Adrenal gland (tissue), 5 donors: Measurements from ENCODE around the gene THRAP3.

Experiments used
- POLR2A ChIP-seq, 2 donors: fragments of 450-650 bp; IDR thresholded peaks; one replicate each; pipeline ENCODE4 v1.6.1; 2017; ENCODE audit warnings: antibody characterized with exemption in 2 of 2, mild to moderate bottlenecking in 2 of 2, moderate library complexity in 1 of 2
- TF ChIP-seq, protein P1 (sequence below), 6 experiments: fragments of 450-650 bp in 4 of 6; fragments of 200-600 bp in 2 of 6; sonication (generic) in 1 of 6; IDR thresholded peaks; 1 replicate in 5 of 6; 2 replicates in 1 of 6; pipeline versions ENCODE4 v1.5.1 to v1.8.0; 2016 to 2021; ENCODE audit warnings: antibody characterized with exemption in 6 of 6, mild to moderate bottlenecking in 2 of 6, moderate library complexity in 1 of 6
- donor health status: DM: no; HTN: no; CAD: no.

DNA sequence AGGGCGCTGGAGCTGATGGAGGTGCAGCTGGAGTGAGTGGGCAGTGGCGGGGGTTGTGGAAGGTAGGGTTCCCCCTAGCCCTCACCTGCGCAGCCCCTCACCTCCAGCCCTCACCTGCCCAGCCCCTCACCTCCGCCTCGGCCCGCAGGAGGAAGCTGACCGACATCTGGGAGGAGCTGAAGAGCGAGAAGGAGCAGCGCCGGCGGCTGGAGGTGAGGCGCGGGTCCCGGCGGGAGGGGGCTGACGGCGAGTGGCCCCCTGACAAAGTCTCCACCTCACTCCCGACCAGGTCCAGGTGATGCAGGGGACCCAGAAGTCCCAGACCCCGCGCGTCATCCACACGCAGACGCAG, 96.5 kb downstream of the THRAP3 start:
- TF ChIP-seq POLR2A (IDR thresholded peaks at IDR 0.05), result no peak
- TF ChIP-seq, protein P1, sequence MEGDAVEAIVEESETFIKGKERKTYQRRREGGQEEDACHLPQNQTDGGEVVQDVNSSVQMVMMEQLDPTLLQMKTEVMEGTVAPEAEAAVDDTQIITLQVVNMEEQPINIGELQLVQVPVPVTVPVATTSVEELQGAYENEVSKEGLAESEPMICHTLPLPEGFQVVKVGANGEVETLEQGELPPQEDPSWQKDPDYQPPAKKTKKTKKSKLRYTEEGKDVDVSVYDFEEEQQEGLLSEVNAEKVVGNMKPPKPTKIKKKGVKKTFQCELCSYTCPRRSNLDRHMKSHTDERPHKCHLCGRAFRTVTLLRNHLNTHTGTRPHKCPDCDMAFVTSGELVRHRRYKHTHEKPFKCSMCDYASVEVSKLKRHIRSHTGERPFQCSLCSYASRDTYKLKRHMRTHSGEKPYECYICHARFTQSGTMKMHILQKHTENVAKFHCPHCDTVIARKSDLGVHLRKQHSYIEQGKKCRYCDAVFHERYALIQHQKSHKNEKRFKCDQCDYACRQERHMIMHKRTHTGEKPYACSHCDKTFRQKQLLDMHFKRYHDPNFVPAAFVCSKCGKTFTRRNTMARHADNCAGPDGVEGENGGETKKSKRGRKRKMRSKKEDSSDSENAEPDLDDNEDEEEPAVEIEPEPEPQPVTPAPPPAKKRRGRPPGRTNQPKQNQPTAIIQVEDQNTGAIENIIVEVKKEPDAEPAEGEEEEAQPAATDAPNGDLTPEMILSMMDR (IDR thresholded peaks at IDR 0.05), result no peak
